Cardiac septum (tissue), 1 donor: ENCODE results near the gene AOC2. TPM values are rescaled to one million over a fixed set of nuclear protein-coding genes. Genes with fewer than 3 reads are reported as not detected.

Experiments used
- DNase-seq: peaks from one replicate; pipeline ENCODE4 v3.0.0-alpha.2; 2020; ENCODE audit warnings: low spot score
- intact Hi-C: fragments of 100-400 bp; cut with DNase I; formaldehyde crosslinking; loops from one replicate; pipeline ENCODE4 v1.14.0; 2022
- total RNA-seq: library from RNA; stranded (reverse); fragmentation: NEBNext Ultra II Directional; extraction: Animal tissue kit (Norgen Biotek cat#: 25700); gene quantifications from one replicate; pipeline ENCODE4 v1.2.1, GENCODE V29; 2021
- donor health status: DM: no; HTN: no; CAD: no.

Gene AOC2
- total RNA-seq, 1 donor from 2014 or later: 0.89 TPM

DNA sequence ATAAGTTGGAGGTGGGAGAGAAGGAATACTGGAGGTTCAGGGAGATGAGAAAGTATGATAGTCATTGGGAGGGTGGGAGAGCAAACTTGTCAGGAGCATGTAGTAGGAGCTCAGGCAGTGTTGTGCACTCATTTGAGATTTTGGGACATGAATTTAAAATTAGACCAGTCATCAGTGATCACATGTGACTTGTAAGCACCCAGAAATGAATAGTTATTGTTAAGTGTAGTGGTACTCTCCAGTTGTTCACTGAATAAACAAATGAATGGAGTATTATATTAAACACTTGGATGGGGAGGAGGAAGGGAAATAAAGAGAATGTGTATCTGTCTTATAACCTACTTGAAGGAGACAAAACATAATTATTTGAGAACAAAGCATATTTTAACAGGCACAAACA lies 13.4 kb upstream of the AOC2 start:
- intact Hi-C loops: loop anchor here (5.0 kb wide), 1 partner anchor 166 kb away; the partner anchor contains the start of gene RPL27
- no peak for DNase-seq

- intact Hi-C loops: loop anchor here (5.0 kb wide), 1 partner anchor 165 kb away; the partner anchor contains the start of gene RPL27
- no peak for DNase-seq
These were observed 12.0 kb upstream of the AOC2 start for GRCh38 chr17:42832213-42832933.

DNA sequence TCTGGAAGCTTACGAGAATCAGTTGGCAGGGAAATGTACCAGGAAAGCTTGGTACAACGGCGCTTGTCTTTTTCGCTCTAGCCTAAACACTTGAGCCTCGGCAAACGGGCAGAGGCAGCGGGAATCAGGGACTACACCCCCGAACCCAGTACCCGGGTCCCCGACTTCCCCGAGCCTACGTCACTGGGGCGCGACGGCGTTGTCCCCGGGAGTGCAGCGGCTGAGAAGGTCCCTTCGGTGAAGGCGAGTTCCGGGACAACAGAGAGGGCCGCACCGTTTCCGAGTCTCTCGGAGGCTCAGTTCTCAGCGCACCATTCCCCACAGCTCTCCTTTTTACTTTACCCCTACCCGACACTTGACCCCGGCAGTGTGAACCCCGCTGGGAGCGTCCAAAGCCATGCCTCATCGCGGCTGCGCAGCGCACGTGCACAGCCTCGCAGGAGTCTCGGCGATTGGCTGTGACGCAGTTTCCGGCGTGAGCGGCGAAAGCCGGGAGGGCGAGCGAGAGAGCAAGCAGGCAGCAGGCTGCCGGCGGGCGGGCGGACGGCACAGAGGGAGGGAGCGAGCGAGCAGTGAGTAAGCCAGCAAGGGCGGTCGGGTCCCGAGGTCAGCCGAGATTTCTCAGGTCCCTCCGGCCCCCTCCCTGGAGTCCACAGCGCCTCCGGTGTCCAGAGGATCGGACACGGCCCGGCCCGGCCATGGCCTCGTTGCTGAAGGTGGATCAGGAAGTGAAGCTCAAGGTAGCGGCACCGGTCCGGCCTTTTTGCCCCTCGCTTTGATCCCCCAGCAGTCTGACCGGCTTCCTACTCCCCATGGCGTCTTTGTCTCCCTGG lies 11.2 kb upstream of the AOC2 start, which contains the start of gene PSME3:
TSS of gene PSME3 (plus strand) at position 464 of the 833 bp plus-strand sequence. CDS start at position 699, 235 bp downstream.
- intact Hi-C loops: loop anchor here (5.0 kb wide), 1 partner anchor 164 kb away; the partner anchor contains the start of gene RPL27
- DNase-seq: peak; percentile 96

DNA sequence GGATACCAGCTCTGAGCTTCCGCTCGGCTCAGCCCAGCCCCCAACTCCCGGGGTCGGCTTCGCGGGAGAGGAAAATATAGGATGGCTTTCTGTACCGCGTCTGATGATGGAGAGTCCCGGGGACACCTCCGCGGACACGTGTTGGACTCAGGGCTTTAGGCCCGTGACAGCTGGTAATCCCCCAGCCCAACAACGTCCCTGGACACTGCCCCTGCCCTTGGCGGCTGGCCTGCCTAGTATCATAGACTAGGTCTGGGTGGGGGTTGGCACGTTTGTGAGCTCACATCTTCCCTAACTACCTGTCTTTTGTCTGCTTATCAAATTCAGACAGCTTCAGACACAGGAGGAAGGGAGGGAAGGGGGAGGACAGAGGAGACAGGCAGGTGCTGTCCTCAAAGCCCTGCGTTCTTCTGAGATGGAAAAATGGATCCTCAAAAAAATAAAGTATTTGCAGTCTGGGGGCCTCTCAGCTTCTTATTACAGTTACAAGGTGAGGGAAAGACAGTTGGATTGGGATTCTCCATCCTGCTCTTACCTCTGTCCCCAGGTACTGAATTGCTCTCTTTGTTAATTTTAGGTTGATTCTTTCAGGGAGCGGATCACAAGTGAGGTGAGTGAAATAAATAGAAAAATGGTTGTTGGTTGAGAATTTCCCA lies 10.5 kb upstream of the AOC2 start:
- intact Hi-C loops: loop anchor here (5.0 kb wide), 1 partner anchor 163 kb away; the partner anchor contains the start of gene RPL27
- no peak for DNase-seq

DNA sequence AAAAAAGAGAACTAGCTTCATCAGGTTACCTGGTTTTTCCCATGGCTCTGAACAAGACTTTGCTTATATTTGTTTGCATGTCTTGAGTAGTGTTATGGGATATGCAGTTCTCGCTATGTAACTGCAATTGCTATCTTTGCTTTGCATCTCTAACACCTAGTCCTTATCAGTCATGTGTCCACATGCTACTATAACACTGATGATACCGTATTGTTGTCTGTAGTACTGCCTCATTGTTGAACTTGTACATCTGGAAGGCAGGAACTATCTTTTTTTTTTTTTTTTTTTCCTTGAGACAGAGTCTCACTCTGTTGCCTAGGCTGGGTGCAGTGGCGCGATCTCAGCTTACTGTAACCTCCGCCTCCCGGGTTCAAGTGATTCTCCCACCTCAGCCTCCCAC lies 8.6 kb upstream of the AOC2 start:
- no peak for DNase-seq
- intact Hi-C loops: no loop called here

DNA sequence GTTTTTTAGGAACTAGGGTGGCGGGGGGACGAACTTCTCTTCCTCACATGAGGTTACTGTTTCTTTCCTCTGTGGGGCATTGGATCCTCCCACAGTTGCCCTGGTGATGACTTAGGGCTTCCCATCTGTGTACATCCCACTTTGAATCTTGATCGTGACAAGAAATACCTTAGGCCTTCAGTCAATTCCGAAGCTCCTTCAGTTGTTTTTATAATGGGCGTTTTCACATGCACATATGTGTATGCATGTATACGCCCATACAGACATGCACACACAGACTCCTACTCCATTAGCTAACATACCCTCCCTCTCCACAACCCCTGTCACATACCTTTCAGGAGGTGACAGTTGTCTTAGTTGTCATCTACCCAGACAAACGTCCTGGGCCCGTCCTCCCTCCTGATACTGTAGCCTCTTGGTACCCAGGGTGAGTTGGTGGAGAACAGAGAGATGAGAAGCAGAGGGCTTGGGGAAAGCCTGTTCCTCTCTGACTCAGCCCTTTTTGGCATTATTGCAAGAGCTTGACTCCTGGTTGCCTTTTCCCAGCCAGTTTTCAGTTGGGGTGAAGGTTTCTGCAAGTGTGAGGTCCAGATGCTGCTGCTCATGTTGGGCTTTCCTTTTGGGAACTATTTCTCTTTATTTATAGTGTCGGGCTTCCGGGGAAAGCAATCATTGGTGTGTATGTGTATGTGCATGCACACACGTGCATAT lies 2.2 kb upstream of the AOC2 start:
- no peak for DNase-seq
- intact Hi-C loops: no loop called here

GRCh38 chr17:42843358-42843934 lies 934 bp upstream of the AOC2 start:
- DNase-seq: no peak
- intact Hi-C loops: loop anchor here (1.0 kb wide), 1 partner anchor 94 kb away; no protein-coding TSS in a partner anchor

- intact Hi-C loops: loop anchor here (5.0 kb wide), 1 partner anchor 82 kb away; no protein-coding TSS in a partner anchor
- no peak for DNase-seq
These were observed 578 bp downstream of the AOC2 start for GRCh38 chr17:42844761-42845555.

DNA sequence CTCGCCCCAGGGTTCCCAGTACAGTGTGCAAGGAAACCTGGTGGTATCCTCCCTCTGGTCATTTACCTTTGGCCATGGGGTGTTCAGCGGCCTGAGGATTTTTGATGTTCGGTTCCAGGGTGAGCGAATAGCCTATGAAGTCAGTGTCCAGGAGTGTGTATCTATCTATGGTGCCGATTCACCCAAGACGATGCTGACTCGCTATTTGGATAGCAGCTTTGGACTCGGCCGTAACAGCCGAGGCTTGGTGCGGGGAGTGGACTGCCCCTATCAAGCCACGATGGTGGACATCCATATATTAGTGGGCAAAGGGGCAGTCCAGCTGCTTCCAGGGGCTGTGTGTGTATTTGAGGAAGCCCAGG lies 1.2 kb downstream of the AOC2 start:
- intact Hi-C loops: loop anchor here (5.0 kb wide), 1 partner anchor 82 kb away; no protein-coding TSS in a partner anchor
- no peak for DNase-seq

DNA sequence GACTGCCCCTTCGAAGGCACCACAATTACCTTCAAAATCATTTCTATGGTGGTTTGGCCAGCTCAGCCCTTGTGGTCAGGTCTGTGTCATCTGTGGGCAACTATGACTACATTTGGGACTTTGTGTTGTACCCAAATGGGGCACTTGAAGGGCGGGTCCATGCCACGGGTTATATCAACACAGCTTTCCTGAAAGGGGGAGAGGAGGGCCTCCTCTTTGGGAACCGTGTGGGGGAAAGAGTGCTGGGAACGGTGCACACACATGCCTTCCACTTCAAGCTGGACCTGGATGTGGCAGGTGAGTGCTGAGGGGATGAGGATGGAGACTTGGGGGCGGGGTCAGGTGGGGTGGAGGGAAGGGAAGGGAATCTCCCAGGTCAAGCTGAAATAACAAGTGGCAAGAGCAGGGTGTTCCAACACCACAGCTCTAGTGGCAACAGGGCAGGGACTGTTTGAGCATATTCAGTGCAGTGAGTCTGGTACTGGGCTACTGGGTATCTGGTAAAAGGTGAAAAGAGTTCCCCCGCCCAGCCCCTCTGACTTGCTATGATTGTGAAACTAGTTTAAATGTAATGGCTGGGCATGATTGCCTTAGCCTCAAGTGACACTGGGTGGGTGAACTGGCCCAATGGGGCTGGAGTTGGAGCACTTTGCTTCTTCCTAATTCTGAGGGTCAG lies 1.7 kb downstream of the AOC2 start:
- no peak for DNase-seq
- intact Hi-C loops: loop anchor here (5.0 kb wide), 1 partner anchor 81 kb away; no protein-coding TSS in a partner anchor

- intact Hi-C loops: loop anchor here (5.0 kb wide), 1 partner anchor 81 kb away; no protein-coding TSS in a partner anchor
- DNase-seq: no peak
These were observed 2.4 kb downstream of the AOC2 start for GRCh38 chr17:42846594-42847280.

DNA sequence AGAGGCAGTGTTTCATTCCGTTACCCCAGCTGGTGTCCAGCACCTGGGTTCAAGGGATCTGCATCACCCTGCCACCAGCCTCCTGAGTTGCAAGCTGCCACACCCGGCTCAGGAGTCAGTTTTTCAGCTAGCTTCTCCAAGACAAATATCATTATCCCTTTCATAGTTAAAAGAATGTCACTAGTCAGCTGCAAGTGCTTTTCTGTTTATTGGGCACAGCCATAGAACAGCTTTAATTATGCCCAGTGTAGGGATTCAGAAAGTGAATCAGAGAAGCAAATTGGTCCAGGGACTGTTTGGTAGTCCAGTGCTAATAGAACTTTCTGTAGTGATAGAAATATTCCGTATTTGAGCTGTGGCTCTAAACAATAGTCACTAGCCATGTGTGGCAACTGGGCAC lies 3.7 kb downstream of the AOC2 start:
- intact Hi-C loops: loop anchor here (5.0 kb wide), 1 partner anchor 79 kb away; no protein-coding TSS in a partner anchor

GRCh38 chr17:42849031-42849430 lies 4.7 kb downstream of the AOC2 start:
- intact Hi-C loops: loop anchor here (5.0 kb wide), 1 partner anchor 78 kb away; no protein-coding TSS in a partner anchor
- no peak for DNase-seq

More for the DNA sequence above, 3.7 kb downstream of the AOC2 start:
- DNase-seq: no peak

DNA sequence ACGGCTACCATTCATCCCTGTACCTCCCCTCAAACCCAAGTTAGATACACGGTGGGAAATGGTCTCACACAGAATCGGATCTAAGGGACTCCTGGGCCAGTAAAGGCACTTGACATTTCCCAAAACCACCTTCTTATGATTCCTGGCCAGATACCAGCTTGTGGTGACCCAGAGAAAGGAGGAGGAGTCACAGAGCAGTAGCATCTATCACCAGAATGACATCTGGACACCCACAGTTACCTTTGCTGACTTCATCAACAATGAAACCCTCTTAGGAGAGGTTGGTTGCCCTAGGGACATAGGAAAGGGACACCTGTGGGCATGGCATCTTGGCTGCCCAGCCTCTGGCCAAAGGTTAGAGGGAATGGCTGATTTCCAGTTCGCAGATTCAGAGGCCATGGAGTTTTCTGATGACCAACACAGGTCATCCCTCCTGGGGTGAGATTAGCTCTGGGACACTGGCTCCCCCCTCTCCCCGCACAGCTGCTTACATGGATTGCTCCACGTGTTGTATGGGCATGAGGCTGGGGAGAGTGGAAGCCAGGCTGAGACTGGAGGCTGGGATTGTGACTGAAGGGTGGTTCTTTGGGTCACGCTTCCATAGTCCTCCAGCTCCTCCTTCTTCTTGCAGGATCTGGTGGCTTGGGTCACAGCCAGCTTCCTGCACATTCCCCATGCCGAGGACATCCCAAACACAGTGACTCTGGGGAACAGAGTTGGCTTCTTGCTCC lies 5.2 kb downstream of the AOC2 start:
- intact Hi-C loops: loop anchor here (5.0 kb wide), 1 partner anchor 78 kb away; no protein-coding TSS in a partner anchor
- no peak for DNase-seq

DNA sequence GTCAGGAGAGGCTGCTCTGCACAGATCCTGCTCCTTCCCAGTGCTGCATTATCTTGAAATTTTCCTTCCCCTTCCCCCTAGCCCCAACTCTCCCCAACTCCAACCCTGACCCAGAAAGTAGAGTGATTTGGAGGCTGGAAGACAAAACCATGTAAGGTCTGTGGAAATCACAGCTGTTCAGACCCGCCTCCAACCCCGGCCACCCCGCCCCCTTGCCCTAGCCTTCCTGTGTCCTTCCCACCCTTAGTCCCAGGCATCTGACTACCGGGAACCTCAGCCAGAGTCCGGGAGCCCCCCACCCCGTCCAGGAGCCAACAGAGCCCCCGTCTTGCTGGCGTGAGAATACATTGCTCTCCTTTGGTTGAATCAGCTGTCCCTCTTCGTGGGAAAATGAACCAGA lies 6.6 kb downstream of the AOC2 start, which contains the start of gene AOC3:
TSS of gene AOC3 (plus strand) at position 246 of the 400 bp plus-strand sequence. CDS start at position 391, 145 bp downstream.
- intact Hi-C loops: no loop called here
- DNase-seq: no peak
